Measurements from ENCODE around the gene BLOC1S5. TPM values are rescaled to one million over a fixed set of nuclear protein-coding genes. Genes with fewer than 3 reads are reported as not detected.

Gene BLOC1S5
- total and polyA plus RNA-seq, 9 of the 15 experiments (the other 6 are each of a cell fraction or from before 2014, with no cell fraction given), result 8.5 to 41.0 (median 27.7) TPM

- TF ChIP-seq MAZ (CRISPR knock-in tag; conservative IDR thresholded peaks at IDR 0.05 in 1 of 2, IDR thresholded peaks at IDR 0.05 in 1 of 2) (peak in 1 of 2 experiments; percentile 69; a peak in 1 of 4 replicates), CEBPB (tag; IDR thresholded peaks at IDR 0.05) (peak; percentile 90), ZNF586 (CRISPR knock-in tag; conservative IDR thresholded peaks at IDR 0.05) (no peak), CAMTA2 (CRISPR knock-in tag; conservative IDR thresholded peaks at IDR 0.05) (no peak), NONO (IDR thresholded peaks at IDR 0.05; ENCODE audit: low read depth in 2 of 2, low read length in 1 of 2) (0 out of 4 replicates have a peak, but pooled peaks of 1 of the 2 experiments have one; percentile 31), ARHGAP35 (IDR thresholded peaks at IDR 0.05; ENCODE audit: partially characterized antibody) (no peak), NR2C1 (IDR thresholded peaks at IDR 0.05) (no peak), NR2C1 (tag; IDR thresholded peaks at IDR 0.05) (peak; percentile 65), MAFG (tag; conservative IDR thresholded peaks at IDR 0.05) (no peak), ATF7 (IDR thresholded peaks at IDR 0.05) (peak; percentile 91), E2F6 (IDR thresholded peaks at IDR 0.05; ENCODE audit: borderline replicate concordance in 1 of 2, extremely low read depth in 1 of 2, insufficient read depth in 1 of 2, insufficient read length in 1 of 2, low read depth in 1 of 2, low read length in 1 of 2, poor library complexity in 1 of 2, severe bottlenecking in 1 of 2) (peak in 1 of 2 experiments; percentile 53), JUNB (CRISPR knock-in tag; conservative IDR thresholded peaks at IDR 0.05) (peak; percentile 91), MYNN (IDR thresholded peaks at IDR 0.05) (peak; percentile 95), MYNN (CRISPR knock-in tag; IDR thresholded peaks at IDR 0.05) (no peak), NR4A1 (CRISPR knock-in tag; IDR thresholded peaks at IDR 0.05) (no peak), NR4A1 (tag; IDR thresholded peaks at IDR 0.05) (no peak), ZNF518B (CRISPR knock-in tag; IDR thresholded peaks at IDR 0.05) (no peak), POLR3G (IDR thresholded peaks at IDR 0.05; ENCODE audit: extremely low read depth, insufficient read length, insufficient replicate concordance) (no peak), NFE2 (IDR thresholded peaks at IDR 0.05; ENCODE audit: low read depth) (peak; percentile 61; the same call in 1 of the 2 replicates), CREB3 (tag; conservative IDR thresholded peaks at IDR 0.05; ENCODE audit: low read depth) (no peak)
Observed at GRCh38 chr6:7974938-7975763, 89.0 kb downstream of the BLOC1S5 start (continued).
